H1 (cell line): Measurements from ENCODE around the gene SRI.

Source experiments
- EZH2 ChIP-seq: fragments of 200-600 bp; sonication (generic); IDR thresholded peaks from 2 replicates; pipeline ENCODE4 v1.7.1; 2012; ENCODE audit warnings: low read depth, mild to moderate bottlenecking, moderate library complexity, low read length, inconsistent platforms; ENCODE audit not compliant: severe bottlenecking
- TF ChIP-seq, protein P1 (sequence below), 3 experiments: IDR thresholded peaks; 1 replicate in 2 of 3; 2 replicates in 1 of 3; pipeline versions ENCODE4 v1.5.1 to v1.6.1; 2011; ENCODE audit warnings: low read length in 3 of 3, mild to moderate bottlenecking in 3 of 3, inconsistent platforms in 2 of 3, low read depth in 1 of 3, moderate library complexity in 1 of 3; ENCODE audit not compliant: insufficient read depth in 1 of 3; ENCODE audit errors: control extremely low read depth in 1 of 3
- TF ChIP-seq, protein P2 (sequence below): IDR thresholded peaks from 2 replicates; pipeline ENCODE4 v1.6.1; 2012; ENCODE audit warnings: inconsistent platforms

DNA sequence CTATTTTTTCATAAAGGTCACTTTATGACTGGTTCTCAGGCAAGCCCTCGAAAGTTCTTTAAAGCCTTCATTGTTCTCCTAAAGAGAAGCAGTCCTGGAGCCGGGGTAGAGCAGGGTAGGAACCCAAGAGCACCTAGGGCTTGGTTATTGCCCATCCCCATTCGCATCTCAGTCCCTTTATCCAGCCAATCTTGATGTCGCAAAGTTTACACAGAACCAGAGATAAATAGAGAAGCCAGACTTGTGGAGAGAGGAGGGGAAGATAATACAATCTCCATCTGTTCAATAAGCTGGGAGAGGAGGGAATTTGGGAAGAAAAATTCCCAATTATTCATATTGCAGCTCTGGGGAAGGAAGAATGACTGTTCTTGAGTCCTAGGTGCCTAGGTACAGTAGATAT lies 6.4 kb upstream of the SRI start:
- no peak for TF ChIP-seq EZH2
- TF ChIP-seq, protein P1, sequence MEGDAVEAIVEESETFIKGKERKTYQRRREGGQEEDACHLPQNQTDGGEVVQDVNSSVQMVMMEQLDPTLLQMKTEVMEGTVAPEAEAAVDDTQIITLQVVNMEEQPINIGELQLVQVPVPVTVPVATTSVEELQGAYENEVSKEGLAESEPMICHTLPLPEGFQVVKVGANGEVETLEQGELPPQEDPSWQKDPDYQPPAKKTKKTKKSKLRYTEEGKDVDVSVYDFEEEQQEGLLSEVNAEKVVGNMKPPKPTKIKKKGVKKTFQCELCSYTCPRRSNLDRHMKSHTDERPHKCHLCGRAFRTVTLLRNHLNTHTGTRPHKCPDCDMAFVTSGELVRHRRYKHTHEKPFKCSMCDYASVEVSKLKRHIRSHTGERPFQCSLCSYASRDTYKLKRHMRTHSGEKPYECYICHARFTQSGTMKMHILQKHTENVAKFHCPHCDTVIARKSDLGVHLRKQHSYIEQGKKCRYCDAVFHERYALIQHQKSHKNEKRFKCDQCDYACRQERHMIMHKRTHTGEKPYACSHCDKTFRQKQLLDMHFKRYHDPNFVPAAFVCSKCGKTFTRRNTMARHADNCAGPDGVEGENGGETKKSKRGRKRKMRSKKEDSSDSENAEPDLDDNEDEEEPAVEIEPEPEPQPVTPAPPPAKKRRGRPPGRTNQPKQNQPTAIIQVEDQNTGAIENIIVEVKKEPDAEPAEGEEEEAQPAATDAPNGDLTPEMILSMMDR (IDR thresholded peaks at IDR 0.05; ENCODE audit: control extremely low read depth in 1 of 3, insufficient read depth in 1 of 3, low read depth in 1 of 3, low read length in 3 of 3): no peak
- TF ChIP-seq, protein P2, sequence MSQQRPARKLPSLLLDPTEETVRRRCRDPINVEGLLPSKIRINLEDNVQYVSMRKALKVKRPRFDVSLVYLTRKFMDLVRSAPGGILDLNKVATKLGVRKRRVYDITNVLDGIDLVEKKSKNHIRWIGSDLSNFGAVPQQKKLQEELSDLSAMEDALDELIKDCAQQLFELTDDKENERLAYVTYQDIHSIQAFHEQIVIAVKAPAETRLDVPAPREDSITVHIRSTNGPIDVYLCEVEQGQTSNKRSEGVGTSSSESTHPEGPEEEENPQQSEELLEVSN: no peak
